Brain microvascular endothelial cell (primary cell): Measurements from ENCODE around the gene CMBL.

Source experiments
- DNase-seq: peaks from one replicate; pipeline ENCODE4 v3.0.0-alpha.2; 2020
- H3K27ac ChIP-seq: fragments of 250-450 bp; sonication (Bioruptor Pico); 2 replicates; pipeline ENCODE4 v1.5.1; 2020; ENCODE audit warnings: mild to moderate bottlenecking, moderate library complexity
- H3K27me3 ChIP-seq: fragments of 250-450 bp; sonication (Bioruptor Pico); replicated peaks from 2 replicates; pipeline ENCODE4 v1.5.1; 2020; ENCODE audit warnings: mild to moderate bottlenecking
- H3K36me3 ChIP-seq: fragments of 250-450 bp; sonication (Bioruptor Pico); replicated peaks from 2 replicates; pipeline ENCODE4 v1.5.1; 2020; ENCODE audit warnings: mild to moderate bottlenecking
- H3K4me3 ChIP-seq: 2 replicates; pipeline ENCODE4 v1.5.1; 2011; ENCODE audit warnings: low read depth, mild to moderate bottlenecking, control low read depth, low read length, moderate library complexity
- in situ Hi-C: cut with HindIII; loops from 2 replicates; pipeline ENCODE4 v1.10.0; 2017; ENCODE audit warnings: low sequenced_read_pairs, low pct_ligation_motif_present
- TF ChIP-seq, protein P1 (sequence below): IDR thresholded peaks from 2 replicates; pipeline ENCODE4 v1.5.1; 2011; ENCODE audit warnings: low read depth, mild to moderate bottlenecking, moderate library complexity, low read length, control low read depth, inconsistent platforms; ENCODE audit errors: missing control alignments

CMBL gene

DNA sequence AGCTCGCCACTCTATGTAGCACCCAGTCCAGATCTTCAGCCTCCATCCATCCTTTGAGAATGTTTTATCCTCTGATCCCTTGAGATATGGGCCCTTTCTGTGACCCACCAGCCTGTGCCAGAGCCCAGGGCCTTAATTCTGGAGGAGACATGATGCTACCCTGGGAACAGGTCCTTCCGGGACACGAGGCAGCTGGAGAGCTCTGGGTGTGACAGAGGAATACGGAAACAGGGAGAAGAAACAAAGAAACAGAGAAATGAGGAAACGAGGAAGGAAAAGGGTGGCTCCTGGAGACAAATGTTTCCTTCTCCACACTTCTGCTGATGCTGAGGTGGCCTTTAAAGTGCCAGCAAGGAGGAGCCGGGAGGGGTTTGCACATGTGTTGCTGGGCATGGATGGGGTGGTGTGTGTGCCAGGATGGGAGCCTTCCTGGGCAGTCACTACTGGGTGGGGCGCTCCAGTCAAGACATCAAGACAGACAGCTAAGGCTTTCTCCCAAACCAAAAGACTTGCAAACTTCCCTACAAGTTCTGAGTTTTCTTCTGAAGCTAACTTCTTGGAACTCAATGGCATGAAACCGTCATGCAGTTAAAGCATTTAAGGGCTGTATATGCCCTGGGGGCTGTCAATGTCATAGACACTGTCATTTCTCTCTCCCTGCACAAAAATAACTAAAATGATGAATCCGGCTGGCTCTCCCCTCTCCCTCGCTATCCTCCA, 23.0 kb upstream of the CMBL start:
- no peak overlapping the region for H3K4me3 ChIP-seq
- H3K27ac ChIP-seq, result no peak overlapping the region
- in situ Hi-C loops, result no loop called here
- TF ChIP-seq, protein P1, sequence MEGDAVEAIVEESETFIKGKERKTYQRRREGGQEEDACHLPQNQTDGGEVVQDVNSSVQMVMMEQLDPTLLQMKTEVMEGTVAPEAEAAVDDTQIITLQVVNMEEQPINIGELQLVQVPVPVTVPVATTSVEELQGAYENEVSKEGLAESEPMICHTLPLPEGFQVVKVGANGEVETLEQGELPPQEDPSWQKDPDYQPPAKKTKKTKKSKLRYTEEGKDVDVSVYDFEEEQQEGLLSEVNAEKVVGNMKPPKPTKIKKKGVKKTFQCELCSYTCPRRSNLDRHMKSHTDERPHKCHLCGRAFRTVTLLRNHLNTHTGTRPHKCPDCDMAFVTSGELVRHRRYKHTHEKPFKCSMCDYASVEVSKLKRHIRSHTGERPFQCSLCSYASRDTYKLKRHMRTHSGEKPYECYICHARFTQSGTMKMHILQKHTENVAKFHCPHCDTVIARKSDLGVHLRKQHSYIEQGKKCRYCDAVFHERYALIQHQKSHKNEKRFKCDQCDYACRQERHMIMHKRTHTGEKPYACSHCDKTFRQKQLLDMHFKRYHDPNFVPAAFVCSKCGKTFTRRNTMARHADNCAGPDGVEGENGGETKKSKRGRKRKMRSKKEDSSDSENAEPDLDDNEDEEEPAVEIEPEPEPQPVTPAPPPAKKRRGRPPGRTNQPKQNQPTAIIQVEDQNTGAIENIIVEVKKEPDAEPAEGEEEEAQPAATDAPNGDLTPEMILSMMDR, result no peak
- no peak for DNase-seq
- H3K27me3 ChIP-seq, result no peaks in the 10 kb centered on the region
- H3K36me3 ChIP-seq, result no peaks in the 10 kb centered on the region

DNA sequence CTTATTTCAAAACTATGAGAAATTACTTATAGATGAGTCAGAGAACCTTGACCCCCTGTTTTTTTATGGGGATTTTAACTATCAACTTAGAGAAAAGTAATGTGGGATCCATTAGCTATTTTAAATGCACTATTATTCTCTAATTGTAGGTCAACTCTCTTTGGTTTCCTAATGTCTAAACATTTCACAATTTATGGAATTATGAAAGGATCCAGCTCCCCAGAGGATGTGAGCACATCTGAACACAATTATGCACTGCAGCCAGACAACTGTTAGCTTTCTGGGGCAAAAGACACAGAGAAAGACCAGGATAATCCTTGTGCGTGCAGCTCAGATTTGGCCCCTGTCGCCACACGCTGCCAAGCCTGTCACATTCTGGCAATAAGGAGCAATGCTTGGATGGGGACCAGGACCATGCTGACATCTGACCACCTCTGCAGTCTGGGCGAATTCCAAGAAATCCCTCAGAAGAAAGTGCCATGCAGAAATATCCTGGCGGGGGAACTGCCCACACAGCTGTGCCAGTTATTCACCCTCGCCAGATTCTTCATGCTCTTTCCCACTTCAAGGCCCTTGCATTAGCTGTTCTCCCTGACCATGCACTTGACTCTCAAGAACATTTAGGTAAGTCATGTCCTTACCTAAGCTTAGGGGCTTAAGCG, 22.2 kb upstream of the CMBL start:
- Histone ChIP-seq H3K27me3 (no peaks in the 10 kb centered on the region), H3K4me3 (no peak overlapping the region), H3K27ac (no peak overlapping the region), H3K36me3 (no peaks in the 10 kb centered on the region)
- TF ChIP-seq, protein P1, result no peak
- in situ Hi-C loops, result no loop called here
- DNase-seq, result no peak

DNA sequence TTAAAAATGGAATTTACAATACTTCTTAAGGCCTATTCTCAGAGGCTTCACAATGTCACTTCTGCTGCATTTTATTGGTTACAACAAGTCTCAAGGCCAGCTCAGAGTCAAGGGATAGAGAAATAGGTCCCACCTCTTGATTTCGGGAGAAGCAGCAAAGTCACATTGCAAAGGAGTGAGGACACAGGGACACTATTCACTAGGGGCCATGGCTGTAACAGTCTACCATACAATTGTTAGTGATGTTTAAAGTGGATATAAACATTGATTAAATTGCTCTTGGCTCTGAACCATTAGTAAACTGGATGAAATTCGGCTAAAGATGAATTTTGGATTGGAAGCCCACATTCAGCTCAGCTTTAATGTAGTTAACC, 21.7 kb upstream of the CMBL start:
- Histone ChIP-seq H3K27me3 (no peaks in the 10 kb centered on the region), H3K4me3 (no peak overlapping the region), H3K27ac (no peak overlapping the region), H3K36me3 (no peaks in the 10 kb centered on the region)
- TF ChIP-seq, protein P1, result no peak
- in situ Hi-C loops, result no loop called here
- no peak for DNase-seq

DNA sequence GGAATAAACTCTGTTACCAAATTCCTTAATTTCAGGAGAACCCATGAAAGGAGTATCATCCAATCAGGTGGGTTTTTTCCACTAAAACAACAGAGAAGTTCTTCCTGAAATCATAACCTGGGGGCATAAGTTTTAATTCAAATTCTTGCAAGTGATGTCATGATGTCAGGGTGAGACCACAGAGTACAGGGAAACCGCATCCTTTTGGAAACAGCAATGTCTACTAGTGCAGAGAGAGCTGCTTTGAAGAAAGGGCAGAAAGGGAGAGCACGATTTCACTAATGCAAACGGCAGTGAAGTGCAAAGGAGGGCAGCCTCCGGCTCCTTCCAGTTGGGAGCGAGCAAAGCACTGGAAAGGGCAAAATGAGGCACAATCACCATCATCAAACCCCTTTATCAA, 20.6 kb upstream of the CMBL start:
- no peak overlapping the region for H3K4me3 ChIP-seq
- no peaks in the 10 kb centered on the region for H3K36me3 ChIP-seq
- in situ Hi-C loops, result no loop called here
- H3K27me3 ChIP-seq, result no peaks in the 10 kb centered on the region
- no peak overlapping the region for H3K27ac ChIP-seq
- TF ChIP-seq, protein P1, result no peak
- DNase-seq, result no peak

DNA sequence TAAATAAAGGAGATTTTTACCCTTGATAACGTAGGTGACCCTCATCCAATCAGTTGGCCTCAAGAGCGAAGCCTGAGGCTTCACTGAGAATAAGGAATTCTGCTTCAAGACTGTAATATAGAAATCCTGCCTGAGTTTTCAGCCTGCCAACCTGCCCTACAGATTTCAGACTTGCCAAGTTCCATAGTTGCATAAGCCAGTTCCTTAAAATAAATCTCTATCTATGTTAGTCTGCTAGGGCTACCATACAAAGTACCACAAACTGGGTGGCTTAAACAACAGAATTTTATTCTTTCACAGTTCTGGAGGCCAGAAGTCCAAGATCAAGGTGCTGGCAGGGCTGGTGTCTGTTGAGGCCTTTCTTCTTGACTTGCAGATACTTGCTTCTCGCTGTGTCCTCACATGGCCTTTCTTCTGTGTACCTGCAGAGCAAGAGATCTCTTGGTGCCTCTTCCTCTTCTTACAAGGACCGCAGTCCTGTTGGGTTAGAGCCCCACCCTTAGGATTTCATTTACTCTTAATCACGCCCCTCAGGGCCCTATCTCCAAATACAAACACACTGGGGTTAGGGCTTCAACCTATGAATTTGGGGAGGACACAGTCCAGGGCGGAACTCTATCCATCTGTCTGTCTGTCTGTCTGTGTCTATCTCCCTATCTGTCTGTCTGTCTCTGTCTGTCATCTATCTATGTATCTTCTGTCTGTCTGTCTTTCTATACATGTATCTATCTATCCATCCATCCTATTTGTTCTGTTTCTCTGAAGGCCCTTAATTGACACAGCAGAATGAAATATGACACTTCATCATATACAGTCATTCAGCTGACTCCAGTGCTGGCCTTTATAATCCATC, 17.0 kb upstream of the CMBL start:
- H3K36me3 ChIP-seq, result no peaks in the 10 kb centered on the region
- no peak for DNase-seq
- in situ Hi-C loops, result no loop called here
- no peaks in the 10 kb centered on the region for H3K27me3 ChIP-seq
- TF ChIP-seq, protein P1, result no peak
- no peak overlapping the region for H3K4me3 ChIP-seq
- H3K27ac ChIP-seq, result no peak overlapping the region
